T1000 (cell line): Measurements from ENCODE around the gene KIF26B.
"Not testable (repeated sequence)": the region's sequence is repeated elsewhere in the genome, so short reads cannot be mapped to it uniquely, and the experiment has no call there.

Source experiments
- DNase-seq: peaks from one replicate; lab custom pipeline; 2025; ENCODE audit warnings: mixed read lengths; lab: John Stamatoyannopoulos, UW

Gene KIF26B

DNA sequence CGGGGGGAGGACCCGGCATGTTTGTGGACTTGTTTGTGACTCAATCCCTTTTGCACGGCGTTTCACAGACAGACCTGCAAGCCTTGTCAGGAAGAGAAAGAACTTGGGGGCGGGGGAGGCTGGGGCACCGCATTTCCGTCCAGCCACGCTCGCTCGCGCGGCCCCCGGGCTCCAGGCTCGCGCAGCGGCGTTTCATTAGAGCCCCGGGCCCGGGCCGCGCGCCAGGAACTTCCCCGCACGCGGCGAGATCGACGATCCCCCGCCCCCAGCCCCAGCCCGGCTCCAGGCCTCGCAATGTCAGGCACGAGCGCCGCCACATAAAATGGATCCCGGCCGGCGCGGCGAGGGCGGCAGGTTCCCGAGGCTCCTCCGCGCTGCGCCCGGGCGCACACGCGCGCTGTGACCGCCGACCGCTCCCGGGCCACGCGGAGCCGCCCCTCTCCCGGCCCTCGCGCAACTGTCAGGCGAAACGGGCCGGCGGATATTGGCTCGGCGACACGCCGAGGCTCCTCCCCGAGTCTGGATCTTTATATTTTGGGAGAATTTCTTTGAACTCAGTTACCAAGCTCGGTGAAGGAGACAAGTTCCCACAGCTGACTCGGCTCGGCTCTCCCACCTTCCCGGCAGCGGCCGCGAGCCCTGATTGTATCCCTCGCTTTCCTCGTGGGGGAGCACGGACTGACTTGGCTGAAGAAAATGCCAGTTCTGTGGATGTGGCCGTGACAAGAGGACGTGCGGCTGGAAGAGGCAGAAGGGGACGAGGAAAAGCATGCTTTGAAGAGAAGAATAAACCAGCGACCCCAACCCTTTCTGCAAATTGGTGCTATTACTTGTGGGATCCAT lies at the start of gene KIF26B:
KIF26B (plus strand) TSS at position 557 of the 843 bp plus-strand sequence. CDS start 440 bp downstream, outside the sequence.
- peak; percentile 32 for DNase-seq

DNA sequence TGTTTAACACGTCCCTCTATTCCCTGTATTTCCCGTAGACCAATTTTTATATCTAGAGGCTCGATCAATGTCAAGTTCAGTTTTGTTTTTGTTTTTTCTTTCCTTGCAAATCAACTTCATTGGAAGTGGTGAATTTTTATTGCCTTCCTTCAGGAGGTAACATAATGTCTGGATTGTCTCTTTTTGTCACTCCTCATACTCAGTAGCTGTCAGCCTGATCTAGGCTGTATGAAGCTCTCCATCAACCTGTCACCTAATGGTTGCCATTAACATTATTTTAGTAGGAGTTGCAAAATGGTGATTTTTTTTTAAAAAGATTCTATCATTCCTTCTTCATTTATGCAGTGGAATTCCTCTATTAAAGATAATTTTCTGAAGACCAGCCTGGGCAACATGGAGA lies 49.7 kb upstream of the KIF26B start:
- no peak for DNase-seq

DNA sequence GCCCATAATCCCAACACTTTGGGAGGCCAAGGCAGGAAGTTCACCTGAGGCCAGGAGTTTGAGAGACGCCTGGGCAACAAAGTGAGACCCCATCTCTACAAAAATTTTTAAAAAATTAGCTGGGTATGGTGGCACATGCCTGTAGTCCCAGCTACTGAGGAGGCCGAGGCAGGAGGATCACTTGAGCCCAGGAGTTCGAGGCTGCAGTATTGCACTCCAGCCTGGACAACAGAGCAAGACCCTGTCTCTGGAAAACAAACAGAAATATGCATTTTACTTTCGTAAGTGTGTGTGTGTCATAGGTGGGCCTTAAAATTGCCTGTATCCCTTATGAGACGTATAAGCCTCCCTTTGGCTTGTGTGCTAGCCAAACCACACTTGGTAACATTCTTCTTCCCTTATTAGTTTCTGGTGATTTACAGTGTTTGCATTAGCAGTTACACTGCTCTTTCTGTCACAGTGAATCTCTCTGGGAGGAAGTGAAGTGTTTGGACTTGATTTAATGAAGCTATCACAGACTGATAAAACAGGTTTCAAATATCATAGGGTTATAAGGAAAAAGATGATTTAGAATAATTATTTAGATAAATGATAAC lies 48.9 kb upstream of the KIF26B start:
- DNase-seq: no peak

DNA sequence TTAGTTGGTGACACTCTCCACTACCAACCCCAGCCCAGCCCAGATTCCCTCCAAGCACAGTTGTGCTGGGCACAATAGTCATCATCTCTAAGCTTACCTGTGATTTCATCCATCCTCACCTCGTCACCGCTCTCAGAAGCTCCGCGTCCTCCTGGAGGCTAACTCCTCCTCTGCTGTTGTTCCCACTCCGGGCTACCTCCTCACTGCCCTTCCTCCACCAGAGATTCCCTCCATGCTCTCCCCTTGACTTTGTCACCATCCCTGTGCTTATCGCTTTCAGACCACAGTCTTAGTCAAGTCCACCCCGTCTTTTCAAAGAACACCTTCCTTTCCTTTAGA lies 47.0 kb upstream of the KIF26B start:
- DNase-seq: no peak

DNA sequence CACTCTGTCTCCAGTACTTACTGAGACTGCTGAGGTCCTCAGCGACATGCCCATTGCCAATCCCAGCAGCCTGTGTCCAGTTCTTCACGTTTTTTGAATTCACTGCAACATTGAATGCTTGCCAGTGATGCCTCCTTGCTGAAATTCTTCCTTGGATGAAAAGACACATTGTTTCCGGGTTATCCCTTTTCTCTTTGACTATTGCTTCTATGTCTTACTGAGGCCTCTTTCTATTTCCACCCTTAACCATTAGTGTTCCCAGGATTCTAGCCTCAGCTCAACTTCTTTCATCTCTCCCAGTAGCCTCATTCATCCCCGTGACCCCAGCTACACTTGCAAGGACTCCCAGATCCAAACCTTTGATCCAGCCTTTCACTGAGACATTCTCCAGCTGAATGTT lies 46.5 kb upstream of the KIF26B start:
- no peak for DNase-seq

DNA sequence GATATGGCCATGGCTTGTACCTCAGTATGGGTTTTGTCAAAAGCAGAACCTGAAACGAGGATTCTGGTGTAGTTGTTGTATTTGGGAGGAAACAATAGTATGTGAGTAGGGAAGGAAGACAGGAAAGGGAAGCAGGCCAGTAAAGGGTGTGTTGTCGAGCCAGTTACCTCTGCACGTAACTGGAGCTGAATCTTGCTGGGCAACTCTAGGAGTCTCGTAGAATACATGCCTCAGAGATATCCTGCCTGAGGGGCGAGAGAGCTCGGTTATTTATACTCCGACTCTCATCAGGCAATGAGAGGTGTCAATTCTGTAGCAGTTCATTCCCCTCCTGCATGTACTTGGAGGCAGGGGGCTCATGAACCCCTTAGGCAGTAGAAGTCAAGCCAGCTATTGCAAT lies 45.9 kb upstream of the KIF26B start:
- no peak for DNase-seq

DNA sequence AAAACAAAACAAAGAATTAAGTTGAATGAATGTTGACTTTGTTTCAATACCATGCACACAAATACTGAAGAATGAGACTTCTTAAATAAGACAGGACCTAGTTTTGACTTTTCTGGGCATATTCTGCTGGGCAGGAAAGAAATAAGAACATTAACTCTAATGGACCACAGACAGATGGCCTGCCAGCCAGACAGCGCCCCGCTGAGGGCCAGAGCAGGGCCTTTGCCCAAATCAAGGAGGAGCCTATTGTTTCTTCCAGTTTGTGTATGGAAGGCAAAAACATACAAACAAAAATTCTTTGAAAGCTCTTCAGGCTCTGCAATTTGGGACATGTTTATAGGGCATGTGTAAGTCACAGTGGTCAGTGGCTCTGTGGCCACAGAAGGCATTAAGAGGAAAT lies 44.4 kb upstream of the KIF26B start:
- no peak for DNase-seq

DNA sequence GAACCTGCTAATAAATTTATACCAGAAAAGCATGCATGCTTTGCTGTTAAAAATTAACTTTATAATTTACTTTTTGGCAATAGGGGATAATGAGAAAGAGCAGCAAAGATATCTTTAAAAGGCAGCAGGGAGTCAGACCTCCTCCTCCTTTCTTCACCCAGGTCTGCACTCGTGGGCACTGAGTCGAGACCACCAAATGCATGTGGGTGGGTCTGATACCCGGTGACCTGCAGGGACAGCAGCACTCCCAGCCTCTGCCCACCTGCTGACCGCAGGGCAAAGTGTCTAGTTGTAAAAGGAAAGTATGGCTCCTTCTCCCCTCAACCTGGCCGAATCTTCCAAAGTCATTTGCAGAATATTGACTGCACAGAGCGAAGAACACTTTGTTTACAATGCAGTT lies 43.7 kb upstream of the KIF26B start:
- no peak for DNase-seq

DNA sequence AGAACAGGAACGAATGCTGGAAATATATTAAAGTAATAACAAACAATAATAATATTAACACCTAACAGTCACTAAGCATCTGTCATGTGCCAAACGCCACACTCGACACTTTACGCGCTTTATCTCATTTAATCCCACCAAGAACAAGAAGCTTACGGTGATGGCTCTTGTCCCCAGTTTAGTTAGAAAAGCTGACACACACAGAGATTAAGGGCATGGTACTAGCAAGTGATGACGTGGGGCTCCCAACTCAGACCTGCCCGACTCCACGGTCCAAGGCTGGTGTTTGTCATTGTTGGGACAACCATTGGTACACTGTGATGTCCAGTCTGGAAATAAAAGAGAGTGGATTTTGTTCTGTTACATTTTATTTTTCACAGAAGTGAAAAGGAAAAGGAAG lies 41.1 kb upstream of the KIF26B start:
- no peak for DNase-seq

DNA sequence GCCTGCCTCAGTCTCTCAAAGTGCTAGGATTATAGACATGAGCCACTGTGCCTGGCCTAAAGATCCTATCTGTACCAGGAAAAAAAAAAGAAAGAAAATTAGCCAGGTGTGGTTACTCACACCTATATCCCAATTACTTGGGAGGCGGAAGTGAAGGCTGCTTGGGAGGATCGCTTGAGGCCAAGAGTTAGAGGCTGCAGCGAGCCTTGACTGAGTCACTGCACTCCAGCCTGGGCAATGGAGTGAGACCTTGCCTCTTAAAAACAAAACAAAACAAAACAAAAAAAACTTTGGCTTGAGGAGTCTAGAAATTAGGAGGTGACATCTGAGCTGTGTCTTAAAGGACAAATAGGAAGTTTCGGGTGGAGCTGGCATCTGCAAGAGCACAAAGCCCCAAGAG lies 38.7 kb upstream of the KIF26B start:
- DNase-seq: no peak

DNA sequence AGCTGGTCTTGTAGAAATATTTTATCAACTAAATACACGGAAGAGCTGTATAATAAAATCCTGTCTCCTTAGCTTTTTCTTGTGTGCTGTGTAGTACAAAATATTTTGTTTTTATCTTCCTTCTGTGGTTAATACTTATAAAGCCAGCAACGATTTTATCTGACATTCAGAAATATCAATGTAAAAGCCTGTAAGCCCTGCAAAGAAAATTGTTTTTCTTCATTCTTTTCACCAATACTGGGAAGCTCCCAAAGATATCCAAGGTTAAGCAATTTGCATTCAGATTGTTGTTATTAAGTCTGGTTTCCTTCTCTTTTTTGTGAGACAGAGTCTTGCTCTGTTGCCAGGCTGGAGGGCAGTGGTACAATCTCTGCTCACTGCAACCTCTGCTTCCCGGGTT lies 38.0 kb upstream of the KIF26B start:
- DNase-seq: no peak

DNA sequence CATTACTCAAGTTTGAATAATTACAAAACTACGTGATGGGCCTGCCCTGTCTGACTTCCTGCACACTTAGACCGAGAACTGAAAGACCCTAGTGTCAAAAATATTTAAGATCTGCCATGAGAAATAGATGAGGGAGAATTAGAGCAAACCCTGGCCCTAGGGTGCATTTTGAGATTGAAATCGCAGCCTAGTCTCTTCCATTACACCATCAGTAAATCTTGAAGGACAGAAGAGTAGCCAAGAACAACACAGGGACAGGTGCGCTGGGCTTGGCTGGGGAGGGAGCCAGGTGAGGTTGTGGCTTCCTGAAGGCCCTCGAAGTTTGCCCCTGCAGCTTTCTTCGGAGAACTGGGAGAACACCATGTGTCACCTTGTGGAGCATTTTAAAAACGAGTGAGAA lies 36.7 kb upstream of the KIF26B start:
- no peak for DNase-seq

DNA sequence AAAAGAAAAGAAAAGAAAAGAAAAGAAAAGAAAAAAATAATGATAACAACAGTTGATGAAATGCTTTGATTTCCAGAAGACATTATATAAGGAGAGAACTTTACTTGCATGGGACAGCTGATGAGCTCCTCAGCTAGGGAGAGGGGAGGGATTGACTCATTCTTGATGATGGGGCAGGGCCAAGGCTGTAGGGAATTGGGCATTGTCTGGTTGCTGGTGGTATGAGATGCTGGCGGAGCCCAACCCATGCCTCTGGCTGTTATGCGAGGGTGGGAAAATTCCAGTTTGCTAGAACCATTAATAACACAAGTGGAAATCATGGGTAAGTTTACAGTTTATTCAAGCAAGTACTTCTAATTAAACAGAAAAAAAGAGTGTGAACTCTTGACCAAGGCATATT lies 36.0 kb upstream of the KIF26B start:
- no peak for DNase-seq

DNA sequence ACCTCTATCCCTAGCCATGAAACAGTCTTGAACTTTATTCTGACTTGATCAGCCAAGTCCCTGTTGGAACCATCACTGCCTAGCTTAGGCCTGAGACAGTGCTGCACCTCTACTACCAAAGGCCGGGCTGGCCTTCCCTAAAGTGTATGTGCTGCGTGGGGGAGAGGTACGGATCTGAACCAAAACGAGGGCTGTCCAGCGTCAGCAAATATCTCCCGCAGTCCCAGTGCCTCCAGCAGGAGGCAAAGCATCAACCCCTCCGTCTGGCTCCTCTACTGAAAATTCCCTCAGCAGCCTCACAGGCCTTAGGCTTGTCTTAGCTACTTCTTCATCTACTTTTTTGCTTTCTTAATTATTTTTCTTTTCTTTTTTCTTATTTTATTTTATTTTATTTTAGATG lies 33.3 kb upstream of the KIF26B start:
- DNase-seq: no peak

DNA sequence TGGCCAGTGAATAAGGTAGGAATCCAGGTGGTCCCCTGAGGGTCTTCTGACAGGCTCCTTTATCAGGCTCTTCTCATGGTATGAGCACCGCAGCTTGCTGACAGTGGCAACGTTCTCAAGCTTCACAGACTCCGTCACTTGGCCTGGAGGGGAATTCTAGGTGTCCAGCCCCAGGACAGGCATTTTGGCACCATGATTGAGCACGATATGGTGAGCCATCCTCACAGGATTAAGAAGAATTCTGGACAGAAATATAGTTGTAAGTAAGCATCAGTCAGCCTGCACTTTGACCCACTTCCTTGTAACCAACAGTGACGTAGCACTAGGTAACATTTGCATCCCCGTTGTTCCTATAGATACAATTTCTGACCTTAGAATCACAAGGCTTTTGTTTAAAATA lies 30.5 kb upstream of the KIF26B start:
- no peak for DNase-seq

DNA sequence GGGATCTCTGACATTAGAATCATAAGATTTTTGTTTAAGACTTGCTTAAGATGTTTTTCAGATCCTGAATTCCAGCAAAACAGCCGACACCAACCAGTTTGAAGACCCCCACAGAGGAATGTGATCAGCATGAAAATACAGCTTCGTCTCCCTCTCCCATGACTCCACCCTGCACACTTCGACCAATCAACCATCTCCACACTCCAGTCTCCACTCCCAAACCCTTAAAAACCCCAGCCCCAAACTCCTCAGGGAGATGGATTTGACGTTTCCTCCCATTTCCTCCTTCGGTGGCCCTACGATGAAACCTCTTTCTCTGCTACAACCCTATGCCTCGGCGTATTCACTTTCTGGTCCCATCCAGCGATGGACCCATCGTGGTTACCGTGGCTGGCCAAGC lies 30.1 kb upstream of the KIF26B start:
- DNase-seq: no peak

DNA sequence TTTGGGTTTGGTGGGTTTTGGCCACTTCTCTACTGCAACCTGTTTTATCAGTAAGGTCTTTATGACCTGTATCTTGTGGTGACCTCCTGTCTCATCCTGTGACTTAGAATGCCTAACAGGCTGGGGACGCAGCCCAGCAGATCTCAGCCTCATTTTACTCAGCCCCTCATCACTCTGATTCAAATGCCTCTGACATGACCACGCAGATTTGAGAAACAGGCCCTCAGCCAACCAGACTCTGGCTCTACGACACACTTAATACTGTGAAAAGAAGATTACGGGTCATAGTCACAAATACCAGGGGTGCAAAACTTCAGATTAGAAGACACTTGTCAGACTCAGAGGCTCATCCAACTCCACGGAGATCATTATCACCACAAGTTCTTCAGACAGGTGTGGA lies 28.3 kb upstream of the KIF26B start:
- no peak for DNase-seq

DNA sequence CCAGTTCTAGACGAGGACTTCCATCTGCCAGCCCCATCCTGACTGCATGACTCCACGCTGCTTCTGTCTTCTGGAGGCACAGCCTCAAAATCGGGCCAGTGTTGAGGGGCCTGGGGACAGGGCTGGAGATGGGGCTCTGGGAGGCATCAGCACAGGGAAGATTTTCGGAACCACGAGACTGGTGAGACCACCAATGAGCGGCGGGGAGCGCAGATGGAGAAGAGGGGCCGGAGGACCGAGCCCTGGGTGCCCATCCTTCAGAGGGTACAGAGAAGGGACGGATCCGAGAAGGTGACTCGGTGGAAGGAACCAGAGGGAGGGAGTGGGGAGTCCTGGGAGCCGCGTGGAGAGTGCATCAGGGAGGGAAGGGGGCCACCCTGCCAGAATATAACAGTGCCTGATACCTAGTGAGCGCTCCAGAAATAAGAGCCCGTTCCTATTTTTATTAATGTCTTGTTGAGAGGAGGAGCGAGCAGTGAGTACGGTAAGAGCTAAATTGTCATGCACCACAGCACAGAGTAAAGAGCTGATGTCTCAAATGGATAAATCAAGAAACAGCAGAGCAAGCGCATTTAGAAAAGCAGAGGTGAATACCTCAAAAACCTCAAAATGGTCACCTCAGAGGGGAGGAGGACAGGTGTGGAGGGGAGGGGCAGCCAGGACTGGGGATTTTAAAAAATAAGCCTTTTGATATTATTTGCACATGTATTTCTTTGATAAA lies 26.2 kb upstream of the KIF26B start:
- no peak for DNase-seq

DNA sequence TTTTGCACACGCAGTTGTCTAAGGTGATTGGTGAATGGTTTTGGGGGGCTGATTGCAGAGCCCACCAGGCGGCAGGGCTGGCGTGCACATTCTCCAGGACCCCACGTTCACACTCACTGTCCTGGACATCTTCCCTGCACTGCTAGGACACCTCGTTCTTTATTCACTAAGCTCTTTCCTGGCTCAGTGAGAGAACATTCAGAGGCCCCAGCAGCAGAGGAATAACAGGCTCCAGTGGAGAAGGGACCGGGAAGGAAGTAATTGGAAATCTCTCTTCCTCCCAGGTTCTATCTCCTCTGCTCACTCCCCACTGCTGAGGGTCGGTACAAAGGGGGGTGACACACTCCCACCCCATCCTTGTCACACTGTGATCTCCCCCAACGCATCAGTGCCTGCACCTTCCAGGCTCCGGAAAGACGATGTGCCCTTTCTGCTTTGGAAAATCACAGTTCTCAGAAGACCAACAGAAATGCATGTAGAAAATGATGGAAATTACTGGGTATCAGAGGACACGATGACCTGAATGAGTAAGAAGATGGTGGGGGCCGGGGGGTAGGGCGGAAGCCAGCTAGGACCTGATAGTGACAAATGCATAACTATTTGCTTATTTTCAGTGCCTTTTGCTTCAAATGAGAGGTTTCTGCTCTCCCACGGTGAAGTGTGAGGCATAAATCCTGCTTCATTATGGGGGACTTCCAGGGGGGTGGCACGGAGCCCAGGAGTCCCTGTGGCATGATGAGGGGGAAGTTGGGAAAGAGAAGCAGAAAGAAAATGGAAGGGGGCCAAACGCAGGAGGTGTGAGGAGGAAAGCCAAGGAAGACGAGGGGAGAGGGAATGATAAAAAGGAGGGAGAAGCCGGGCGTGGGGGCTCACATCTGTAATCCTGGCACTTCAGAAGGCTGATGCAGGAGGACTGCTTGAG lies 25.2 kb upstream of the KIF26B start:
- DNase-seq: no peak

DNA sequence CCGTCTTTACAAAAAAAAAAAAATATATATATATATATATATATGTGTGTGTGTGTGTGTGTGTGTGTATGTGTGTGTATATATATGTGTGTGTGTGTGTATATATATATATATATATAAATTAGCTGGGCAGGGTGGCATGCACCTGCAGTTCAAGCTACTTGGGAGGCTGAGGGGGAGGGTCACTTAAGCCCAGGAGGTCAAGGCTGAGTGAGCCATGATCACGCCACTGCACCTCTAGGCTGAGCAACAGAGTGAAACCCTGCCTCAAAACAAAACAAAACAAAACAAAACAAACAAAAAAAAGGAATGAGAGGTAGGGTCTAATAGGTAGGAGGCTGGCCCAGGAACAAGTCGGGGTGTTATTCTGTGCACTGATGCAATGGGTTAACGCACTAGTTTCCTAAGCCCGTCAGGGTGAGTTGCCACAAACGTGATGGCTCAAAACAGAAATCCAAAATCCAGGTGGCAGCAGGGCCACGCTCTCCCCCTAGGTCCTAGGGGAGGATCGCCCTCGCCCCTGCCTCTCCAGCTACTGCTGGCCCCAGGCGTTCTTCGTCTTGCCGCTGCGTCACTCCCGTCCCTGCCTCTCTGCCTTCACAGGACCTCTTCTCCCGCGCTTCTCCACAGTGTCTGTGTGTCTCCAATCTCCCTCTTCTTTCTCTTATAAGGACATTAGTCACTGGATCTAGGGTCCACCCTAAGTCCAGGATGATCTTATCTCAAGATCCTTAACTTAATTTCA lies 24.3 kb upstream of the KIF26B start:
- DNase-seq: not testable (repeated sequence)

DNA sequence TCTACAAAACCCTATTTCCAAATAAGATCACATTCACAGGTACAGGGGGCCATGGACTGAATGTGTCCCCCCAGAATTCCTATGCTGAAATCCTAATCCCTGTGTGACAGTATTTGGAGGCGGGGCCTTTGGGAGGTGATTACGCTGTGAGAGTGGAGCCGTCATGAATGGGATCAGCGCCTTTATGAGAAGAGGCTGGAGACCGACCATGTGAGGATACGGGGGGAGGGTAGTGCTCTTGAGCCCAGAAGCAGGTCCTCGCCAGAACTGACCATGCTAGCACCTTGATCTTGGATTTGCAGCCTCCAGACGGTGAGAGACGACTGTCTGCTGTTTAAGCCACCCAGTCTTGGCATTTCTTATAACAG lies 23.8 kb upstream of the KIF26B start:
- no peak for DNase-seq

DNA sequence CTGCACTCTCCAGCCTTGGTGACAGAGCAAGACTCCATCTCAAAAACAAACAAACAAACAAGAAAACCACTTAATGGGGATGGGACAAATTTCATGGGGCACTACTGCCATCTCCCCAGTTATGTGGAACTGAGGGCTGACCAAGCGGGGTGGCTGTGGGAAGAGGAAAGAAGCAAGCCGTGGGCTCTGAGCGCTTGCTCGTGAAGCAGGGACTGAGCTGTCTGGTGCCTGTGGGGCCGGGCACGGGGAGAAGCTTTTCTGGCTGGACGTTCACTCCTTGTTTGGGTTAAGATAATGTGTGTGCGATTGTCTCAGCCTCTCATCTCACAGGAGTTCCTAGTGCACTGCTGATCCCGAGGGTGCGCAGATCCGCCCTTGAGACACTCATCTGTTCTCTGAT lies 22.0 kb upstream of the KIF26B start:
- no peak for DNase-seq
